ENCODE measurements around the gene PAX2.

Gene PAX2

DNA sequence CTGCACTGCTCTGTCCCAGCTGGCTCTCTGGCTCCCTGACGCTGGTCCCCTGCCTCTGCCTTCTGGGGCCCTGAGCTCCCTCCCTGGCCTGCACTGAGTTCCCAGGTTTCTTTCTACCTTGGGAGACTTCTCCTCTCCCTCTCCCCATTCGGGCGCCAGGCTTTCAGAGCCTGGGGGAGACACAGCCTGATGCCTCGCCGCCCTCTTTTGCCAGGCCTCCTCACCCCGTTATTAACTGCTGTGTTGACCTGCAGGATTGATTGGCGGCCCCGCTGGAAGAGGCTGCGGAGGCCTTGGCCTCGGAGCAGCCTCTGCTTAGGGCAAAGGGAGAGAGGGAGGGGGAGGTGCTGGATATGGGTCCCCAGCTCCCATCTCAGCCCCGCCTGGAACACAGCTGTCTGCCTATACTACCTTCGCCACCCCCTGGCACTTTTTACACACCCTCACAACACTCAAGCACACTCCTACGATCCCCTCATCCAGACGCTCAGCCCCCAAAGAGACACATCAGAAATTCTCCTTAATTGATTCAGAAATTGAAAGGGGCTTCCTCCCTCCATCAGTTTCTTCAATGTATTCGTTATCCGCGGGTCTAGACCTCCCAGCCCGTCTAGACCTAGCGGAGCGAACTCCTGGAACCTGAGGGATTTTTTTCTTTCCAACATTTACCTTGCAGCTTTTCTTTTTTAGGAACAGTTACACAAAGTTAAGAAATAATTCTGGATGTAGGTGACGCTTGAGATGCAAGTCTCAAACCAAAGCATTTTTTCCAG is 7.1 kb upstream of the PAX2 start:
- DNase-seq (ENCODE audit: low read depth in 4 of 4, low spot score in 1 of 4) = no peak

DNA sequence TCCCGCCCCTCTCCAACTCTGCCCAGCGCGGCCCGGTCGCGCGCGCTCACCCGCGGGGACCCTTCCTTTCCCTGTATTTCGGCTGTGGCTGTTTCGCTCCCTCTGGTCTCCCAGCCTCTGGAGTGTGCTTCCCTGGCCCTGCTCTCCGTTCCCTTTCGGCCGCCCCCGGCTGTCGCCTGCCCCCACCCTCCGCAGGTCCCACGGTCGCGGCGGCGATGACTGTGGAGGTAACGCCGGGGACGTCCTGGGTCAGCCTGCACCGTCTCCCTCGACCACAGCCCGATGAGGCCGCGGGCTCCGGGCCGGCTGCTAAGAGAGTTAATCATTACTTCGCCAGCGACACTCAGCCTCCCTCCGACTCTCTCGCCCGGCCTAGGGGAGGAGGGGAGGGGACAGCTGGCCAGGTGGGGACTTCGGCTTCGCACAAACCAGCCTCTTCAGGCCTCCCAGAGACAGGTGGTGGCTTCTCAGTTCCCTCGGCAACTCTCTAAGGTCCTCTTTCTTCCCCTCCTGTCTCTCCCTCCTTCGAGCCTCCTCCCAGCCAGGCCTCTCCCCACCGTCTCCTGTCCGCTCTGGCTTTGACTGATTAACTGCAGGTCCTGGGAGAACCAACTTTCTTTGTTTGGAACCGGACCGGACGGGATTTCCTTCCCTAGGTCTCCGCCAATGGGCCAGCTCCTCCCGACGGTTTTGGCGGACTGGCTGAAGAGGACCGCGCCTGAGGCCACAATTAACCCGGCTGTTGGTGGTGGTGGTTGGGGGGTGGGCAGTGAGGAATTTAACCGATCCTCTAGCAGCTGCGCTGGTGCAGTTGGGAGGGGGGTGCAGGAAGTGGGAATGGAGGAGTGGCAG is 5.6 kb upstream of the PAX2 start:
- no peak for DNase-seq (ENCODE audit: low read depth in 4 of 4, low spot score in 1 of 4)

DNA sequence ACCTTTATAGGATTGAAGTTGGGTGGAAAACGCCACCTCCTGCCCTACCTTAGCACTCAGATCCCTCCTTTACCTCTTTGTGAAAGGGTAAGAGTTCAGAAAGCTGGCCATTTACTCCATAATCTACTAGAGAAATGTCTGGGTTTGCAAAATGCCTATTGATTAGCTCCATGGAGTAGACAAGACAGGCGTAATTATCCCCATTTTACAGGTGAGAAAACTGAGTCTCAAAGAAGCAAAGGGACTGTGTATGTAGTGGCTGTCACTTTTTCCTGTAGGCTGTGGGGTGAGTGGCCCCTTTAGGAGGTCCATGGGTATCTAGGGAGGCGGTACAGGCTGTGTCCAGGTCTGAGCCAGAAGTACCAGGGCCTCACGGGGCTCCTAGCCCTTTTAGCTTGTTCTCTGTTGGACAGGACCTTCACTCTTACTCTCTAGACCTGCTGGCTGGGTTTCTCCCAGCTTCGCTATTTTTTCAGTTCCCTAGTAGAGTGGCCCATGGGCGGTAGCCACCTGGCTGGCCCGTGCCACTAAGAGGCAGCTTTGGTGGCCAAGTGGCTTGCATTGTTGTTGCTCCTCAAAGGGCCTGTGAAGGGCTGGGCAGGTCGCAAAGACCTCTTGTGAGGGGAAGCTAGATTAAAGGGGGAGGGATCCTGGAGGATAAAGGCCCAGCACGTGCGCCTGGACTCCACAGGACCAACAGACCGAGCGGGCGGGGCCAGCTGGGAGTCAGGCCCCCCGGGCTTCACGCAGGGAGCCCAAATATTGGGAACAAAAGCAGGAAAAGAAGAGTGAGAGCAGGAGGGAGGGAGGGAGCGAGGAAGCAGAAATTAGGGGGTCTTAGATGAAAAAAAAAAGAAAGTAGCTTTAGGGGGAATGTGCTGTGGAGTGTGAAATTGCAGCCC is 4.7 kb upstream of the PAX2 start:
- DNase-seq (ENCODE audit: low read depth in 4 of 4, low spot score in 1 of 4) = no peak

DNA sequence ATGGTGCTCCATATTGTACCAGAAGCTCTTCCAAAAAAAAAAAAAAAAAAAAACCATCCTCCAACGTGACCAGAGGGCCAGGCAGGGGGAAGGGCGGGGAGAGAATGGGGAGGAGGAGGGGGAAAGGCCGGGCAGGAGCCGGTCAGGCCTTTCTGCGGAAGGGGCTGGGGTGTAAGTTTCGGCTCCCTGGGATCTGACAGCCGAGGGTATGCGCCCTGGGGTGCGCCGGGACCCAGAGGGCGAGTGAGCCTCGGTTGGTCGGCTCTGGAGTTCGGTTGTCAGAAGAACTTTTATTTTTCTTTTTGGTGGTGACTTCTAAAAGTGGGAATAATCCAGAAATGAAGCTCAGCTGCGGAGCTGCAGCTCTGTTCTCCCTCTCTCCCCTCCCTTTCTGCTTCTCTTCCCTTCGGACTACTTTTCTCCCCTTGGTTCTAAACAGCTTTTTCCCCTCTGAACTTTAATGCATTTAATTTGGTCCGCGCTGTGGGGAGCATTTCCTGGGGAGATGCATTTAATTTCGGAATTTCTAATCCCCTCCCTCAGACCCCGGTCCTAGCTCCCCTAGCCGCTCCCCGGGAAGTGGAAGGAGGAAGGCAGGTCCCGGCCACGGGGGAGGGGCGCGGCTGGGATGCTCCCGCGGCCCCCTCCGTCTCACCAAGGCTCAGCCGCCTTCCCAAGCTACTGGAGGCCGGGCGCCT is 3.9 kb upstream of the PAX2 start:
- no peak for DNase-seq (ENCODE audit: low read depth in 4 of 4, low spot score in 1 of 4)

DNA sequence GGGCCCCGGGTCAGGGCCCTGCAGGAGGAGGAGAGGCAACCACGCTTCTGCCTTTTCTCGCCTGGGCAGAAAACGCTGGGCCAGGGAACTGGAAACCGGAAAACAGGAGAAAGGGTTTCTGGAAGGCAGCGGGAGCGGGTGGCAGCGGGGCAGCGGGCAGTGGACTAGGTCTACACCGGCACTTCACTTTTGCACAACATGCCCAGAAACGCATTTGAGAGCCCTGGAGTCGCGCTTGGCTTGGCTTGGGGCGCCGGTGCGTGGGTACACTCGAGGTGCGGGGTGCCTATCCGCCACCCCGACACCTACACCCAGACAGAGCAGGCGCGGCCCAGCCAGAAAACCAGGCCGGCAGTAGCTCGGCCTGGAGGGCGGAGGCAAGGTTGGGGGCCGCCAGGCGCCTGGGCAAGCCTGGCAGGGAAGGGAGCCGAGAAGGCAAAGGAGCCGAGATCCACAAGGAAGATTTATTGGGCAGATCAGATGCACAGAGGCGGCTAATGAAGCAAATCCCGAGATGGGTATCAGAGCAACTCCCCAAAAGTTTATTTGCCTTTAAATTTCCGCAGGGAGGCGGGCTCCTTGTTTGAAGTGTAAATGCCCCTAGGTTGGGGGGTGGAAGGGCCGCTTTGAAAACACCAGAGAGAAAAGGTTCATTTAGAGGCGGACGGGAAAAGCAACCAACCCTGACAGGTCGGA is 3.2 kb upstream of the PAX2 start:
- DNase-seq (ENCODE audit: low read depth in 4 of 4, low spot score in 1 of 4) = no peak

DNA sequence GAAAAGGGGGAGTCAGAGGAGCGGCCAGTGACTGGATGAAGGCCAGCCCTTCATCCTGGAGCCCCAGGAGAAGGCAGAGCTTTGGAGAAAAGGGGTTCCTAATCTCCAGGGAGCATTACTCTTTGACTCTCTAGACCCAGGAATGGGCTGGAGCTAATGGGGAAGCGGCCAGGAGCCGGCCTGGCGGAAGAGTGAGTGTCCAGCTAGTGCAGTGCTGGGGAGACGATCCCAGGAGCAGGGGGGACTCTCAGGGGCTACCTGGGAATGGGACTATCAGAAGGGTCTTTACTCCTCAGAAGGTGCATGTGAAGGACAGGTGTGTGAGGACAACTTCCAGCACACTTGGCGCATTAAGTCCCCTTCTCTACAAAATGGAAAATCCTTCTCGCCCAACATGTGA is 2.4 kb upstream of the PAX2 start:
- DNase-seq (ENCODE audit: low read depth in 4 of 4, low spot score in 1 of 4) = no peak

DNA sequence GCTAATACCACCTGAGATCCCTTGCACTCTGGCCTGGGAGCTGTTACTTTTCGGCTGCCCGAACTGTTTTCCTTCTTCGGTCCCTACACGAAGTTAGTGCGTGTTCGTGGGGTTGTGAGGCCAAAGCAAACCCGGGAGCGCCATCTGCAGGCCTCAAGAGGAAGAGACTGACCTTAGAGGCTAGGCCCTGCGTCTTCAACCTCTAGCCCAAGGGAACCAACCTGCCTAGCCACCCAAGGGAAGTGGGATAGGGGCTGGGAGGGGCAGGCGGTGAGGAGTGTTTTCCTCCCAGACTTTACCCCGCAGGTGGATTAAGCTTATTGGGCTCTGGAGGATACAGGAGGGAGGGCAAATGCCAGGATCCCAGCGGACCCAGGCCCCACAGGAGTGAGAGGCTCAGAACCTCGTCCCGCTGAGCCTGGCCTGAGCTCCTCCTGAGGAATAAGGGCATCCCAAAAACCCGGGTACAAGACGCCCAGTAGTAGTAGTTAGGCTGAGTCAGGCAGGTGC is 1.7 kb upstream of the PAX2 start:
- DNase-seq (ENCODE audit: low read depth in 4 of 4, low spot score in 1 of 4) = no peak

DNA sequence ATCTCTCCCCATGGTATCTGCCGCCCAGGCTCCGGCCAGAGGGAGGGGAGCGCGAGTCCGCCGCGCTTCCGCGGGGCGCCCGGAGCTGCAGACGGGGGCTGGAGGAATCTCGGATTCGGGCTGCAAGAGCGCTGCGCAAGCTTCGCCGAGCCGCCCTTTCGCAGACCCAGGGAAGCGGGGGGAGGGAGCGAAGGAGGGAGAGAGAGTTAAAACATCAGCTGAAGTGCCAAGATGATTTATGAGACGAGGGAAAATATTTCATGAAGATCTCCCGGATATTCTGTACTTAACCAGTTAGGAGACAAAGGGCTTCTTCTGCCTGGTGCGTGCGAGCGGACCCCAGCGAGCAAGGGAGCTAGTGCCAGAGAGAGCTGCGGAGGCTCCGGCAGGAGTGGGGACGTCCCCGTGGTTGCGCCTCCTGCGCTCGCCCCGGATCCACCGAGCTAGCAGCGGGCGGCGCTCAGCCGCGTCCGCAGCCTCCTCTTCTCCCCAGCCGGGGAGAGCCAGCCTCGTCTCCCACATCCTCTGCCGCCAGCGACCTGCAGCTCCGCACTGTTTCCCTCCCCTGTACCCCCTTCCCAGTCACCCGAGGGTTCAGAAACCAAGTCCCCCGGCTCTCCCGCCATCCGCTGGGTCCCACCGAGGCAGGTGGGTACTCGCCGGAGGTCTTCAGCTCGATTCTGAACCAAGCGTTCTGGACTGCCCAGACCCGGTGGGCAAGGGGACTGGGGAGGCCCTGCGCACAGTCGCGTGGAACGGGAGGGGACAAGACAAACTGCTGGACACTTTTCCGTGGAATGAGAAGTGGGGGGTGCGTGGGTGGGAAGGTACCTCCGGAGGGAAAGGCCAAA is 1.0 kb upstream of the PAX2 start:
- DNase-seq (ENCODE audit: low read depth in 4 of 4, low spot score in 1 of 4) = no peak

DNA sequence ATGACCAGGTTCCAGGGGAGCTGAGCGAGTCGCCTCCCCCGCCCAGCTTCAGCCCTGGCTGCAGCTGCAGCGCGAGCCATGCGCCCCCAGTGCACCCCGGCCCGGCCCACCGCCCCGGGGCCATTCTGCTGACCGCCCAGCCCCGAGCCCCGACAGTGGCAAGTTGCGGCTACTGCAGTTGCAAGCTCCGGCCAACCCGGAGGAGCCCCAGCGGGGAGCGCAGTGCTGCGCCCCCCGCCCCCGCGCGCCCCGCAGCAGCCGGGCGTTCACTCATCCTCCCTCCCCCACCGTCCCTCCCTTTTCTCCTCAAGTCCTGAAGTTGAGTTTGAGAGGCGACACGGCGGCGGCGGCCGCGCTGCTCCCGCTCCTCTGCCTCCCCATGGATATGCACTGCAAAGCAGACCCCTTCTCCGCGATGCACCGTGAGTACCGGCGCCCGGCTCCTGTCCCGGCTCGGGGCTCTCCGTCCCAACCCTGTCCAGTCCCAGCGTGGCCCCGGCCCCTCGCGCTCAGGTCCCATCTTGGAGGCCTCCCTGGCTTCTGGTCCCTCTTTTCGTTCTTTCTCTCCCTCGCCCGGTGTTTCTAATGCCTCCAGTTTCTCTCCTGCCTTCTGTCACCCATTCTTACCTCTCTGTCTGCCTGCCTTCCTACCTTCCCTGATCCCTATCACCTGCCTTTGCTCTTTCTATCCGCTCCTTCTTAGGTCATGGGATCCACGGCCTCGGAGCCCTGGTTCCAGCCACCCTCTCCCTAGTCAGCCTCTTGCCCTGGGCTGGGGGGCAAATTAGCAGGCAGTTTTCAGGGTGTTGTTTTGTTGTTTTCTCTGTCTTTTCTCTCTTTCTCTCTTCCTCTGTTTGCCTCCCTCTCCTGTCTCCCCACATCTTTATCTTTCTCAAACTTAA is 751 bp downstream of the PAX2 start:
- DNase-seq (ENCODE audit: low read depth in 4 of 4, low spot score in 1 of 4) = no peak

DNA sequence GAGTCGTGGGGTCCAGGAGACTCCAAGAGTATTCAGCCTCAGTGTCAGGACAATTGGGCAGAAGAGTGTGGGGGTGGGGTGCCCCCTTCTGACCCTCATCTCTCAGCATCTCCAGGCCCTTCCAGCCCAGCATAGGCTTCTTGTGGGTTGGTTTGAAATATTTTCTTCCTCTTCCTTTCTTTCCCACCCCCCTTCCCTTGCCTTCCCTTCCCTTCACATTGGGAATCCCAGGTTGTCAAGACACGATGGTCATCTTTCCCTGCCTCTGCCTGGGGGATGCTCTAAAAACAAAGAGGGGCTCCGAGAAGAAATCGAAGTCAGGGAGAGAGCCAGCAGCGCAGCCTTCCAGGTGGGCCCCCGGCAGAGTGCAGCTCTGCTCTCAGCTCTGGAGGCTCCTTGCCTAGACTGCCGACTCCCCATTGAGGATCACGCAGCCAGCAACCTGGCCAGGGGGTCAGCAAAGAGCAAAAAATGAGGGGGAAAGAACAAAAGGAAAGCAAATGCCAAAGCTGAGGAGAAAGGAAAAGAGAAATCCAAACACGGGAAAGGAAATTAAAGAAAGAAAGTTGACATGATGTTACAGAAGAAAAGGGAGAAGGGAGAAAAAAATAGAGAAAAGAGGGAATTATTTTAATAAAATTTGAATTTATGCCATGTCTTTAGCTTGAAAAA is 1.5 kb downstream of the PAX2 start:
- no peak for DNase-seq (ENCODE audit: low read depth in 4 of 4, low spot score in 1 of 4)

DNA sequence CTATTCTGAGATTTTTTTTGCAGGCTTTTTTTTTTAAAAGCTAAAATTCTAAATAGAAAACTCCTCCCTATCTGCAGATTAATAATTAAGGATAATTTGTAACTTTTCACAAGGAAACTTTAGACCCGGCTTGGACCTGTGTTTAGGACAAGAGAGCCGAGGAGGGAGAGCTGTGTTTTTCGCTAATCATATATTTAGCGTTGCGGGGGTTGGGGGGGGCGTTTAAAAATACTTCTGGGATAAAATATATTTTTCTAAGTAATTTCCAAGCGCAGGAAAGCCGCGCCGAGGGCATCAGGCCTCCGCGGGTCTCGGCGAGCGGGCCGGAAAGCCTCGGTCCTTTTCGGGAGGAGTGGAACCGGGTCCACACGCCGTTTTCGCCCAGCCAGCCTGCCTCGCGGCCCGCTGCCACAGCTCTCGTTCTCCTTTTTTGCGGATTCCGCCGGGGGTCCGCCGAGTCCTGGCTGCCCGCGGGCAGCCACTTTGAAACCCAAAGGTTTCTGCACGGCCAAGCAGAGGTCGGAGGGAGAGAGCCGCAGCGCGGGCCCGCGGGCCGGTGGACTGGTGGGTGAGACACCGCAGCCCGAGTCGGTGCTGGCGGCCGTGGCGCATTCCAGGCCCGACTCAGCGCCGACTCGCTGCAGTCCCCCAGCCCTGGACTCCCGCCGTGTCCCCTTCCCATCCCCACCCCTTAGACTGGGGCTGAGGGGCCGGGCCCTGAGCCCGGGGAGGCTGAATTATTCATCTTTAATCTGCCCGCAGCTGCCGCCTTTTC is 2.3 kb downstream of the PAX2 start:
- no peak for DNase-seq (ENCODE audit: low read depth in 4 of 4, low spot score in 1 of 4)

DNA sequence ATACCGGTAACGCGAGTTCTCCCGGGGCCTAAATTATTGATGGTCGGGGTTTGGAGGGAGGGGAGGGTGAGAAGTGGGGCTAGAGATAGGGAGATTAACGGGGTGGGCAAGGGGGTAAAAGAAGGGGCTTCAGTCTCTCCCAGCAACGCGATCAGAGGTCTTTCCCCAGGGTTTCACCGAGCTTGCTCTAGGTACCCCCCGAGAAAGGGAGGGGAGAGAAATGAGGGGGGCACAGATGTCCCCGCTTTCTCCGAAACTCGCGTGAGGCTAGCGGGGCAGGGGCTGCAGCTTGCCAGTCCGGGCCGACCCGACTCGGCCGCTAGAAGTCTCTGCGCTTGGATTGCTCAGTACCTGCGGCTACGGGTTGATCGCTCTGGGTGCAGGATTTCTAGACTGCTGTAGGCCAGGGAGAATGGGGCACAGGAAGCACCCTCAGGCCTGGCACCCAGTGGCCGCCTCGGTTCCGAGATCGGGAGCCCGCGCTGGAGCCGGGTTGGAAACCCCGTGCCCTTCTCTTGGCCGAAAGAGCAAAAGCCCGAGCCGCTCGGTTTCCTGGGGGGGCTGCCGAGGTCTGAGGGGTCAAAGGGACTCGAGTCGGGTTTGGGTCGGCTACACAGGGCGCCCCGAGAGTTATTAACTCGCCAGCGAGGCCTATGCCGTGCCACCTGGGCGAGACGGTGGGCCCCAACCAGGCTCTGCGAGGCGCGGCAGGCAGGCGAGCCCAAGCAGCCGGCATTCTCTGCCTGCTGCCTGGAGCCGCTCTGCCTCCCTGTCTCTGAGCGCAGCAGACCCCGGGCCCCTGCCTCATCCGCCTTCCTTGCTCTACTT is 3.1 kb downstream of the PAX2 start:
- no peak for DNase-seq (ENCODE audit: low read depth in 4 of 4, low spot score in 1 of 4)

DNA sequence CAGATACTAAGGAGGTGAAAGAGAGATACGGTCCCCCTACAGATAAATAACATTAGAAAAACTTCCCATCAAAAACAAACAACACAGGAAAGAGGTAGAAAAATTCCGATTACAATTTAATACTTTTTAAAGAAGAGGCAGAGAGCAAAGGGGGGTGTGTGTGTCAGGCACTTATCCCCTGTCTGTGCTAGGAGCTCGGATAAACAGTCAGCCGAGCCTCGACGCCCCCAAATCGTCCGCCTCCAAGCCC is 3.6 kb downstream of the PAX2 start:
- no peak for DNase-seq (ENCODE audit: low read depth in 4 of 4, low spot score in 1 of 4)

DNA sequence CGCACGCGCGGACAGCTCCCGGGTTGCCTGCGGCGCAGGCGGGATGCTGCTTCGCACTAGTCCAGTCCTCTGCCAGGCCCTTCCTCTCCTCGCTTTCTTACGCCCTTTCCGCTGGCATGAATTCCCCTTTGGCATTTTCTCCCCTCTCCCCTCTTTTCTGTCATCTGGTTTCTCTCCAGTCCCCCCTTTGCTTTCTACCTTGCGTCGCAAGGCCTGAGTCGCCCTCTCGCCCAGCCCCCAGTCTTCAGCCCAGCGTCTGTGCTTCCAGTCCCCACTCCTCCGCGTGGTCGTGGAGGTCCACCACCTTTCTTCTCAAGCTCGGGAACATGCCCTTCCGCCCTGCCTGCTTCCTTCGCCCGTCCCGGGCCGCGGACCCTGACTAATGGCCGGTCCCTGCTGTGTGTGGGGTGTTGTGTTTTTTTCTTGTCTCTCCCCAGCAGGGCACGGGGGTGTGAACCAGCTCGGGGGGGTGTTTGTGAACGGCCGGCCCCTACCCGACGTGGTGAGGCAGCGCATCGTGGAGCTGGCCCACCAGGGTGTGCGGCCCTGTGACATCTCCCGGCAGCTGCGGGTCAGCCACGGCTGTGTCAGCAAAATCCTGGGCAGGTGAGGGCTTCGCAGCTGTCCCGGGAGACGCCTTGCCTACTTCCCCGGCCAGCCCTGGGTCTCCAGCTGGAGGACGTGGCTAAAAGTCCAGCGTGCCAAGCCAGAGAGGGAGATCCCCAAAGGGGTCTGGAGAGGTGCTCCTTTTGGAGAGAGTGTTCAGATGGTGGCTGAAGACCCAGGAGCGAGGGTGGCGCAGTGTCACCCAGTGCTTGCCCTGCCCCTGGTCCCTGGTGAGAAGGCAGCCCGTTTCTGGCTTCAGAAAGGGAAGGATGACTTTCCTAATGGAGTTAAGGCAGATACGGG is 4.2 kb downstream of the PAX2 start:
- DNase-seq (ENCODE audit: low read depth in 4 of 4, low spot score in 1 of 4) = no peak
